NCI-H2029 treated with DMSO at 0.1 percent for 48 hours (cell line): ENCODE data around the gene LUC7L3.
A peak's percentile ranks its signal among the peaks of the same experiment; 100 is the strongest.
"Not testable (repeated sequence)": the region's sequence is repeated elsewhere in the genome, so short reads cannot be mapped to it uniquely, and the experiment has no call there.

Source experiments
- DNase-seq: peaks from one replicate; lab custom pipeline; 2025; lab: John Stamatoyannopoulos, UW

Gene LUC7L3

DNA sequence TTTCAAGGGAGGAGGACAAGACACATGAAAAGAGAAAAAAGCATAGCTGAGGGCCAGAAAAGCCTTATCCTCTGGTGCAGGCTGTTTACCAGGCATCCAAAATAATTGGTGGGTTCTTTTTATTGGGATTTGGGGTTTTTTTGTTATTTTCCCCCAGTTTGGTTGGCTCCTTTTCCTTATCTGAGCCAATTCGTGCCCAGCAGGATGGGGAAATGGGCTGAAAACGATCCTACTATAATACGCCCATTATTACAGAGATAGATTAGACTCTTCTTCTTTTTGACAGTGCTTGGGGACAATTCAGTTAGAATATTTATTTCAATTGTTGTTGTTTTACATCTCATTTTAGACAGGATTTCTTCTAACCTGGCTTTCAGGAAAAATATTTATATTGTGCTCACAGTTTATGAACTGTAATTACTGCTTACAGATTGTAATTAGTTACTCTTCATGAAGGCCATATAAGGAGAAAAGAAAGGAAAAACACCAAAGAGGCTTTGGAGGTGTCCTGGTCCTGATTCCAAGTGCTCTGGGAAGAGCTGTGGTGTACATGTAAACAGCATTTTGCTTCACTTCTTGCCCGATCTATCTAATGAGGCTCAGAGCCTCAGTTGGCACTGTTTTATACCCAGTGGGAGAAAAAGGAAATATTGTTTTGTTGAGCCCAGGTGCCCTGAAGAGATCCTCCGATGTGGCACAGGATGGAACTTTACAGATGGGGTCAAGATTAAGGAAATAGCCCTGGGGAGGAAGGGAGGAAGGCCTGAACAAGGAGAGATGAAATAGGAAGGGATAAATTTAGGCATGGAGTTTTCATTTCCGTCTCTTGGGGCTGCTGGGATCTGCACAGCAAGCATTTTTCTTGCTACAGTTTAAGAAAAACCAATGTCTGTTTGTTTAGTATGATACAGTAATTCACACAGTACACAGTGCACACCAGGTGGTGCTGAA, 11.1 kb upstream of the LUC7L3 start:
- DNase-seq = peak; percentile 61

DNA sequence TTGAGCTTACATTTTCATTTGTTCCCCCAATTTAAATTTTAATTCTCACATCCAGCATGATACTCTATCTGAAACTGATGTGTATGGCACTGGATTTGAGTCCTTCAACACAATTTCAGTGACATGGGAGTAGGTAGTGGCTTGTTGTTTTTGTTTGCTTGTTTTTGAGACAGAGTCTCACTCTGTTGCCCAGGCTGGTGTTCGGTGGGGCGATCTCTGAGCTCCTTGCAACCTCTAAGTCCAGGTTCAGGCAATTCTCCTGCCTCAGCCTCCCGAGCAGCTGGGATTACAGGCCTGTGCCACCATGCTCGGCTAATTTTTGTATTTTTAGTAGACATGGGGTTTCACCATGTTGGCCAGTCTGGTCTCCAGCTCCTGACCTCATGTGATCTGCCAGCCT, 10.3 kb upstream of the LUC7L3 start:
- not testable (repeated sequence) for DNase-seq

DNA sequence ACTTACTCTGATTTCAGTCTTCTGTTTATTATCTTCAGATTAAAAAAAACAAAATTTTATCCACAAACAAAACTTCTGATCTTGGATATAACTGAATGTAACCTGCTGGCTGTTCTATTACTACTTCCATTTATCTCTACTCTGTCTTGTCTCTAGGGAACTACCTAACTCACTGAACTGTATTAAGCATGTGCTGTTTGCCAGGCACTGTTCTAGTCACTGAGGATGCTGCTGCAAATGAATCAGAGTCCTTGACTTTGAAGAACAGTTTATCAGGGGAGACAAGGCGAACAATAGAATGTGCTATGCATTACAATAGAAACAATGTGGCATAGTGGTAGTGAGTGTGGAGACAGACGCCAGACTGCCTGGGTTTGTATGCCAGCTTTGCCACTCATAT, 9.4 kb upstream of the LUC7L3 start:
- DNase-seq = no peak

DNA sequence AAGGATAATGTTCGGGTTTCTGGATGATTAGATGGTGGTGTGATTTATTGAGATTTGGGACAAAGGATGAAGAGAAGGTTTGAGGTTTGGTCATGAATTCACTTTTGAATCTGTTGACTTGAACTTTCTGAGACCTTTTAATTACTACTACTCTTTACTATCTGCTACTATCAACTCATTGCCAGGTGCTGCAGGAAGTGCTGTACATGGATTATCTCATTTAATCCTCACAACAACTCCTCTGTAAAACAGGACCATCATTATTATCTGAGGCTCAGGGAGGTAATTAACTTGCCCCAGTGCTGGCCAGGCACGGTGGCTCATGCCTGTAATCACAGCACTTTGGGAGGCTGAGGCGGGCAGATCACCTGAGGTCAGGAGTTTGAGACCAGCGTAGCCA, 8.8 kb upstream of the LUC7L3 start:
- no peak for DNase-seq

DNA sequence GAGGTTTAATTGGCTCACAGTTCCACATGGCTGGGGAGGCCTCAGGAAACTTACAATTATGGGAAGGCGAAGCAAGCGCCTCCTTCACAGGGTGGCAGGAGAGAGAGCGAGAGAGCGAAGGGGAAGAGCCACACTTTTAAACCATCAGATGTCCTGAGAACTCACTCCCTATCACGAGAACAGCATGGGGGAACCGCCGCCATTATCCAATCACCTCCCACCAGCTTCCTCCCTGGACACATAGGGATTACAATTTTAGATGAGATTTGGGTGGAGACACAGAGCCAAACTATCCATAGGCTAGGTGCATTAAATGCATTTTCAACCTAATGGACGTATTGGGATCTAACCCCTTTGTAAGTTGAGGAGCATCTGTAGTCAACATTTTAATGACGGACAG, 6.8 kb upstream of the LUC7L3 start:
- DNase-seq = no peak

DNA sequence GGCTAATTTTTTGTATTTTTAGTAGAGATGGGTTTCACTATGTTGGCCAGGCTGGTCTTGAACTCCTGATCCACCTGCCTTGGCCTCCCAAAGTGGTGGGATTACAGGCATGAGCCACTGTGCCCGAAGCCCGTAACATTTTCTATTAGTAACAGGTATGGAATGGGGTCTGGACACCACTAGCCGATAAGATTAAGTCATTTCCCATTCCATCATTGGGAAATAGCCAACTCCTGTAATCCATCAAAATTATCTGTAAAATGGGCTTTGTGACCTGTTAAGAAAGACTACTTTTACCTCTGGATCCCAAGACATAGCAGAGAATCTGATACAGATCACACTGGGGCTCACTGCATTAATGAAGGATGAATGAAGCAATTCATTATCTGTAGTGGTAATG, 3.9 kb upstream of the LUC7L3 start:
- no peak for DNase-seq

DNA sequence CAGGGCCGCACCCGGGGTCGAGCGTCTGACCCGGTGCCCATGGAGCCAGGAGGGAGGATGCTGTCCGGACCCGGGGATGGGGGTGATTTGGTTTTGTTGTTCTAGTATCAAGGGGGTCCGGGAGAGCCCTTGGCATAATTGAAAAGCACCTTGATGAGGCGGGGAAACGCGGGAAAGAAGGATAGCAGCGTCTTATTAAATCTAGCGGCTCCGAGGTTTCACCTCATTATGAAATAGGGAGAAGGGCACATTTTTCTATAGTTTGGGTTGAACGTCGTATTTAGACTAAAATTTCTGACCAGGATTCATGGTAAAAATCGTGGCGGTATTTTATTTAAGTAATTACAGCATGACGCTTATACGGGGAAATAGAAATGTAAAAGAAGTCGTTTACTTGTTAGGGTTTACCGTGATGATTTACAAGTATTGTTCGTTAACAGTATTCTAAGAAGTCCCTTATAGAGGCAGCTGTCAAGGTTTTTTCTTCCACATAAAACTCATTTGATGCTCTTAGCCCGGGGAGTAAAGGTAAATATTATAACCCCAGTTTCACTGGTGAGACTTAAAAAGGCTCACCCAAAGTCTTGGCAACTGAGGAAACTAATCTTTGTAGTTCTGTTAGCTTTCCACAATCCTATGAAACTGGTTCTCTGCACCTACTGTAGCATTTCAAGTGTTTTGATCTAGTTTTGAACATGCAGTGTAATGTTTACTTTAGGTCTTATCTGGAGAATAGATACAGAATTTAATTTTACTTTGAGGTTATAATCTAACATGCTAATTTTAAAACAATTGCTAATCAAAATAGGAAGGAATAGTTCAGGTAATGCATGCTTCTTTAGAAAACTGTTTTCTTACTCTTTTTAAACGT, 756 bp downstream of the LUC7L3 start:
- DNase-seq = no peak

DNA sequence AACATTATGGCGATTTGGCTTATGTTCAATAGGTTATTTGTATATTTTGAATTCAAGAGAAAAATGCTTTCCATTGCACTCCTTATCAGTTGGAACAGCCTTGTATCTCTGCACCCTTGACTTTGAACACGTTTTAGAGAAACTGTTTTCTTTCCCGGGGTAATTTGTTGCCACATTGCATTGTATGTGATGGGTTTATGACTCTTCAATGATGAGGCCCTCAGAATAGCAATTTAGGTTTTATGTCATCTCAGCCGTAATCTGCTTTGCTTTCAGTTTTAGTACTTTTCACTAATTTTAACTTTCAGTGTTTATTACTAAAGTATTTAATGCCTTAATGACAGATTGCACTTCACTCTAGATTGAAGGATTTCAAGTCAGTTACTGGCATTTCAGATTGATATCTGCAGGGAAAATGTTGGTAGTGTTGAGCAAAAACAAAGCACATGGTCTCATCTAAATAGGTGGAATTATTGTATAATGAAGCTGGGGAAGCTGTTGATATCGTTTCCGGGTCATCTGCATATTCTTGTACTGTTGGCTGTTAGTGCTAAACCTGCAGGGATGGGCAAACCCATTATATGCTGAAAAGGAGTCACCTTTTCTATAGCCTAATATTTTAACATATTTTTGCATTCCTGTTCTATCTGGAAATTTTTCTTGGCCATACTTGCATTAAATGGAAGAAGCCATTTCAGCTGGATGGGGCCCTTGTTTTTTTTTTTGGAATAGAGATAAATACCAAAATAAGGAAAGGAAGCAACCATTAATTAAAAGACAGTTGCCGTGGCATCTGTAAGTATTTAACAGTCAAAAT, 2.0 kb downstream of the LUC7L3 start:
- no peak for DNase-seq

DNA sequence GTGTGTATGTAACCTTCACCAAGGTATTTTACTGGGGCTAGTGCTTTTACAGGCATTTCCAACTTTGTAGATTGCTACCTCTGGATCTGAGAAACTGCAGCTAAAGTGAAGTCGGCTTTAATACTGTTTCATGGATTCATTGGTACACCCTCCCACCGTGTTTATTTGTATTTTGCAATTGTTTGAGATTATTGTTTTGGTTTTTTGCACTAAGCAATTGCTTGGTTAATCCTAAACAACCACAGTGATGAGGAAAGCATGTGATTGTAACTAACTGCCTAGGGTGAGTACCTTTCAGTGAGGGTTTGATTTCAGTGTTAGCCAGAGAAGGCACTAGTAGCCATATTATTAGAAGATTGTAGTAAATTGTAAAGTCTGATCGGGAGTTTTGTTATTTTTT, 3.3 kb downstream of the LUC7L3 start:
- no peak for DNase-seq

DNA sequence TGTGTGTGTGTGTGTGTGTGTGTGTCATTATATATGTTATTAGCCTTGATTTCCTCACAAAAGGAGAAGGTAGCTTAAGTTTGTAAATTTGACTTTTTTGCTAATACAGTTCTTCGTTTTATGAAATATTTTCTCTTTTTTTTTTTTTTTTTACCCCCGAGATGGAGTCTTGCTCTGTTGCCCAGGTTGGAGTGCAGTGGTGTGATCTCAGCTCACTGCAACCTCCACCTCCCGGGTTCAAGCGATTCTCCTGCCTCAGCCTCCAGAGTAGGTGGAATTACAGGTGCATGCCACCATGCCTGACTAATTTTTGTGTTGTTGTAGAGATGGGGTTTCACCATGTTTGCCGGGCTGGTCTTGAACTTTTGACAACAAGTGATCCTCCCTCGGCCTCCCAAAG, 5.2 kb downstream of the LUC7L3 start:
- DNase-seq = not testable (repeated sequence)

DNA sequence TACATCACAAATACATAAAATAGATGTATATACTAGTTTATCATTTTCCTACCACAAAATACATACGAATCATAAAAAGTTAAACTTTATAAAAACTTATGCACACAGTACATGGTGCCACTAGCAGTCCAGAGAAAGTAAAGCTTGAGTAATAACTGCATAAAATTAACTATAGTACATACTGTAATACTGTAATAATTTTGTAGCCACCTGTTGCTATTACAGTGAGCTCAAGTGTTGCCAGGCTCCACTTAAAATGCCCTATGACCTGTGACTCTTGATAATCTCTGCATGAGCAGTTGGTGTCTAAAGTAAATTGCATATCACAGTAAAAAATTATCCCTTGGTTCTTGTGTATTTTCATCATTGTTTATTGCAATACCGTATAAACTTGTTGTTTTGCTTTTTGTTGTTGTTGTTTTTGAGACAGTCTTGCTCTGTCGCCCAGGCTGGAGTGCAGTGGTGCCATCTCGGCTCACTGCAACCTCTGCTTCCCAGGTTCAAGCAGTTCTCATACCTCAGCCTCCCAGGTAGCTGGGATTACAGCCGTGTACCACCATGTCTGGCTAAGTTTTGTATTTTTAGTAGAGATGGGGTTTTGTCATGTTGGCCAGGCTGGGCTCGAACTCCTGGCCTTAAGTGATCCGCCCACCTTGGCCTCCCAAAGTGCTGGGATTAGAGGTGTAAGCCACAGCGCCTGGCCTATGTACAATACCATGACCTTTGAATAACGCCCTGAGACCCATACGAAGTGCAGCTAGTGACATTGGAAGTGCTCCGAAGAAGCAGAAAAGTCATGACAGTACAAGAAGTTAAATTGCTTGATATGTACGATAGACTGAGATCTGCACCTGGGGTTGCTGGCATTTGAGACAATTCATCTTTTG, 6.6 kb downstream of the LUC7L3 start:
- no peak for DNase-seq

DNA sequence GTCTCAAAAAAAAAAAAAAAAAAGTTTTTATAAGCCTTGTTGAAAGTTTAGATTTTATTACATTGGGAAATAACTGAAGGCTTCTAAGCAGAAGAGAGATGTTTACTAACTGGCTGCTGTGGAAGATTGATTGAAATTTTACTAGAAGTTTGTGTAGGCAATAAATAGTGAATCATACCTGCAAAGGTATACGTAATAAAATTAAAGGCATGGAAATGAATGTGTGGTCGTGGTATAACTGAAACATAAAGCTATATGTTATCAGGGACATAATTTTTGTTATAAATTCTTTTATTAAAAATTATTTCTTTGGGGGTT, 8.7 kb downstream of the LUC7L3 start:
- no peak for DNase-seq

DNA sequence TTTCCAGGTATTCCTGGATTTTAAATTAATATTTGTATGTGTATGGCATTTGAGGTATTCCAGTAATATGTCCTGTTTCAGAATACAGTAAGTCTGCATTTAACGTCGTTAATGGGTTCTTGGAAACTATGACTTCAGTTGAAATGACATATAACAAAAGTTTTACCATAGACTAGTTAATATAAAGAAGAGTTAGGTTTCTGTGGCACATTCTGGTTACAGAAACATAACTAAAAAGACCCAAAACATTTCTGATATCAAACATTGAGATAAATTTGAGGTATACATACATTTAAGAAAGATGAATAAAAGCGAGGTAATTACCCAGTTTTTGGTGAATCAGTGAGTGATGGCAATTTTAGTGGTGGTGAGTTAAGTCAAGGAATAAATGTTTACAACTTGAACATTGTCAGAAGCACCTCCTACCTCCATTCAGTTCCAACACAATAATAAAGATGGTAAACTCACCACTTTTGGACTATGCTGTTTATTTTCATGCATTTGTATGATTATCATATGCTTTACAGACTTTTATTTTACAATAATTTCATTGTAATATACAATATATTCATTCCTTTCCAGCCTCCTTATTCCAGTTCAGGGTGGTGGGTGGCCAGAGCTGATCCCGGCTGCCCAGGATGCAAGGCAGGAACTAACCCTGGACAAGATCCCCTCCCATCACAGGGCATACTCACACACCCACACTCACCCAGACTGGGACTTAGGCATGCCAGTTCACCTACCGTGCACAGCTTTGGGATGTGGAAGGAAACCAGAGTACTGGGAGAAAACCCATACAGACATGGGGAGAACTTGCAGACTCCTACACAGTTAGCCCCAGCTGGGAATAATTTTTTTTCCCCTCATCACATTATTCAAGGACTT, 9.7 kb downstream of the LUC7L3 start:
- no peak for DNase-seq

DNA sequence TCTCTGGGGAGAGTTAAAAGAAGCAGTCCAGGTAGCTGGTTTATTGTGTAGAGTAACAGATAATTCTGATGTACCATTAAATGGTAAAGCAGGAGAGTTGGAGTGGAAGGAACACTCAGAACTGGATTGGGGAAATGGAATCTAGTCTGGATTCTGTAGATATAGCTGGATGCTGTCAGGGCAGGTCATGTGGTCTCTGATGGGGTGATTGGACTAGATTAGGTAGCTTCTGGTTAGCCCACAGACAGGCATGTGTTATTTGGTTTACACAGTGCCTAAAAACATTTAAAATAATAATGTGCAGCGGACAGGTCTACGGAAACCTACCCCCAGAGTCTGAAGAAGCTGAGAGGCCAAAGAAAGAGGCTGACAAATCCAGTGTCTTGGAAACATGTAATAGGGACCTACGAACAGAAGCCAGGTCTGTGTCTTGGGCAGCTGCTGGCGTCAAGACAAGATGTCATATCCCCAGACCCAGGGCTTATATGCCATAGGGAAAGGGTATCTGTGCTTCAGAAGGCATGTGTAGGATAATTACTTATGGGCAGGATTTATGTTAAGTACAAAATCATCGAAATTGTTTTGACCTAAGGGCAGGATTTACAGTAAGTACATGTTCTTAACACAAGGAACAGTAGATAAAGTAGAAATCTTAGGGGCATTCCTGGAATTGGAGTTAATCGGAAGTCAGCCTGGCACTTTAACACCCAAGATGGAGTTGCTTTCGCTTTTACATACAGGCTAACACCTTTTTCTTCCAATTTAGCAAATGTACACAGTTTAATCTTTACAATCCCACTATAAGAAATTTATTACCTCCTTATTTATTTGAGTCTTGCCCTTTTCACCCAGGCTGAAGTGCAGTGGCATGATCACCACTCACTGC, 12.4 kb downstream of the LUC7L3 start:
- no peak for DNase-seq

DNA sequence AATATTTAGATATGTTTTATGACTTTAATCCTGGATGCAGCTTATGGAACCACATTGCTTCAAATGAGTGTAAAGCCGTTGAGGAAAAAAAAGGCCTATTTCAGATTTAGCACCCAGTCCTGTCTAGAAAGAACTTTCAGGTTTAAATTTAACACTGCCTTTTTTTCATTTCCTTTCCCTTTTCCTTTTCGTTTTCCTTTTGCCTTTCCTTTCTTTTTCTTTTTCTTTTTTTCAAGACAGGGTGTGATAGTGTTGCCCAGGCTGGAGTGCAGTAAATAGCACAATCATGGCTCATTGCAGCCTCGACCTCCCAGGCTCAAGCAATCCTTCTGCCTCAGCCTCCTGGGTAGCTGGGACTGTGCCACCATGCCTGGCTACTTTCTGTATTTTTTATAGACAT, 15.9 kb downstream of the LUC7L3 start:
- DNase-seq = no peak

DNA sequence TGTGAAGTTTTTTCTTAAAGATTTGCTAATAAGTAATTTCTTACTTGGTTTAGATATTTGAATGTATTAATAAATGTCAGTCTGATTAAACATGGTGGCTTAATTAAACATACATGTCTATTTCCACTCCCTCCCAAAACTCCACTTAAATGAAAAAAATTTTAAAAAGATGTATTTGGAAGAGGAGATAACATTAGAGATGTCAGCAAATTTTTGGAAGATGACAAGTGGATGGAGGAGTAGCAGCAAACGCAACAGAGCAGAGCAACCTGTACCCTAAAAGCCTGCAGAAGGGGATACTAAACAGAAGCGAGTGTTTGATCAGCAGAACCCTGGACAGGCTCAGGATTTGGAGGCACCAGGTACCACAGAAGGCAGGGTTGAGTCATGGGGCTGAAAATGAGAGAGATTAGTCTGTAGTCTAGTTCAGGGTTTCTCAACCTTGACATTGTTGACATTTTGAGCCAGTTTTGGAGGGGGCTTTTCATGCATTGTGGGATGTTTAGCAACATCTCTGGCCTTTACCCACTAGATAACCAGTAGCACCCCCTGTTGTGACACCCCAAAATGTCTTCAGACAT, 17.8 kb downstream of the LUC7L3 start:
- DNase-seq = no peak

DNA sequence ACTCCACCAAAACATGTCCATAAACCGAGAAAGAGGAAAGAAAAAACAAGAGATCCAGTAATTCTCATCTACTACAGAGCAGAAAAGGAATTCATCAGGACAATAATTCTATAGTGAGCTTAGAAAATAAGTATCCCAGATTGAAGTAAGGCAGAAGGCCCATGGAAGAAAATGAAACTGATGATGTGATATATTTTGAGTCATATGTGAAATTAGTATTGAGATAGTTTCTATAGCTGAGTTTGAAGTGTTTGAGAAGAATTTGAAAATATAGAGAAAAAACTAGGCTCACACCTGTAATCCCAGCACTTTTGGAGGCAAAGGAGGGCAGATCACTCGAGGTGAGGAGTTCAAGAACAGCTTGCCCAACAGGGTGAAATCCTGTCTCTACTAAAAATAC, 19.7 kb downstream of the LUC7L3 start:
- no peak for DNase-seq

DNA sequence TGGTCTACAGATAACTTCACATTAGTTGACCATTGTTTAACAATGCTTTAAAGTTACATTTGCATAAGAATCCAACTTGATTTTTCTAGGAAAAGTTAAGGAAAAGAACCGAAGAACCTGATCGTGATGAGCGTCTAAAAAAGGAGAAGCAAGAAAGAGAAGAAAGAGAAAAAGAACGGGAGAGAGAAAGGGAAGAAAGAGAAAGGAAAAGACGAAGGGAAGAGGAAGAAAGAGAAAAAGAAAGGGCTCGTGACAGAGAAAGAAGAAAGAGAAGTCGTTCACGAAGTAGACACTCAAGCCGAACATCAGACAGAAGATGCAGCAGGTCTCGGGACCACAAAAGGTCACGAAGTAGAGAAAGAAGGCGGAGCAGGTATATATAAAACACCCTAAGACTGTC, 26.2 kb downstream of the LUC7L3 start:
- DNase-seq = no peak

DNA sequence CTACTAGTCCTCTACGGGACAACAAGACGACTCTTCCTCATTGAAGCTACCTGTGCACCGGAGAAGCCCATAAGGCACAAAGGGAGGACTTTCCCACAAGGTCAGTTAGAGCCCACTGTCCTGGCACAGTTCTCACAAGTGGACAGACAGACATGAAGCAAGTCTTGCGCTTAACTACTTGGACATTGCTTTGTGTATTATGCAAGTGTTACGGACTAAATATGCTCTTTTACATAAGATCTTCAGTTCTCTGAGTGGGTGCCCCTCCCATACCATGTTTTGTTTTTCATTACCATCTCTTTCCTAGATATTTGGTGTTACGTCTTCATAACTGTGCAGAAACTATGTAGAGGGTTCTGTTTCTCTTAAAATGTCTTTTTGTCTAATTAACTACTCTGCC, 29.8 kb downstream of the LUC7L3 start:
- no peak for DNase-seq
